Natural killer cell (primary cell): ENCODE data around the gene EHD4. TPM values are rescaled to one million over a fixed set of nuclear protein-coding genes. Genes with fewer than 3 reads are reported as not detected.

ENCODE experiments used
- ATAC-seq, 3 donors: fragments of 150-1000 bp in 2 of 3; fragments of 200-7000 bp in 1 of 3; cut with Tn5 transposase; 1 replicate in 1 of 3; 2 replicates in 2 of 3; pipeline ENCODE4 v1.10.0; 2021; ENCODE audit warnings: mild to moderate bottlenecking in 2 of 3, moderate library complexity in 2 of 3
- DNase-seq, 2 donors: peaks; one replicate each; pipeline versions ENCODE4 v3.0.0 to v3.0.0-alpha.2; 2013 to 2021; ENCODE audit warnings: mixed read lengths in 1 of 2
- H3K27ac ChIP-seq: one replicate; pipeline ENCODE4 v1.5.1; 2013; ENCODE audit warnings: mild to moderate bottlenecking, low read length
- H3K27me3 ChIP-seq: one replicate; pipeline ENCODE4 v1.6.1; 2013; ENCODE audit warnings: low read length; ENCODE audit not compliant: control insufficient read depth, insufficient read depth
- H3K36me3 ChIP-seq: one replicate; pipeline ENCODE4 v1.6.1; 2013; ENCODE audit warnings: low read length; ENCODE audit not compliant: control insufficient read depth, insufficient read depth
- H3K4me1 ChIP-seq: one replicate; pipeline ENCODE4 v1.6.1; 2013; ENCODE audit warnings: low read length; ENCODE audit not compliant: control insufficient read depth, insufficient read depth
- H3K4me3 ChIP-seq: one replicate; pipeline ENCODE4 v1.5.1; 2013; ENCODE audit warnings: low read length
- H3K9me3 ChIP-seq: one replicate; pipeline ENCODE4 v1.6.1; 2013; ENCODE audit warnings: low read length; ENCODE audit not compliant: control insufficient read depth, insufficient read depth
- H3K27ac Mint-ChIP-seq, 2 donors: one replicate each; pipeline ENCODE4 v1.8.0; 2022; ENCODE audit warnings: mild to moderate bottlenecking in 2 of 2, mixed read lengths in 2 of 2, moderate library complexity in 1 of 2
- H3K27me3 Mint-ChIP-seq, 2 donors: one replicate each; pipeline ENCODE4 v1.8.0; 2022; ENCODE audit warnings: low read depth in 2 of 2, mixed read lengths in 2 of 2
- H3K36me3 Mint-ChIP-seq: one replicate; pipeline ENCODE4 v1.8.0; 2022; ENCODE audit warnings: mixed read lengths
- H3K4me1 Mint-ChIP-seq, 2 donors: one replicate each; pipeline ENCODE4 v1.8.0; 2022; ENCODE audit warnings: mixed read lengths in 2 of 2
- H3K4me3 Mint-ChIP-seq: one replicate; pipeline ENCODE4 v1.8.0; 2022; ENCODE audit warnings: mild to moderate bottlenecking, moderate library complexity, mixed read lengths
- H3K9me3 Mint-ChIP-seq, 2 donors: one replicate each; pipeline ENCODE4 v1.8.0; 2022; ENCODE audit warnings: mixed read lengths in 2 of 2
- WGBS: methylation state at CpG from one replicate; pipeline ENCODE4 v1.1.7; 2013; ENCODE audit warnings: missing lambda C conversion rate; ENCODE audit not compliant: insufficient coverage; 5-methylcytosine and 5-hydroxymethylcytosine counted together
- intact Hi-C: fragments of 100-400 bp; cut with micrococcal nuclease; formaldehyde crosslinking; loops from one replicate; pipeline ENCODE4 v1.14.2; 2022
- total RNA-seq, 4 donors: library from RNA; stranded (reverse); fragments of 120-200 nt in 1 of 4; gene quantifications; one replicate each; pipeline versions ENCODE4 v1.2.3 to v1.2.4, GENCODE V29; 2013 to 2022
- TF ChIP-seq, protein P1 (sequence below): fragments of 200-600 bp; IDR thresholded peaks from one replicate; pipeline ENCODE4 v1.8.0; 2022; ENCODE audit warnings: antibody characterized with exemption

EHD4 gene
- total RNA-seq, 3 donors from 2014 or later (not counting 1 experiment from before 2014, with no cell fraction given) = 28.4 to 34.6 (median 31.7) TPM

DNA sequence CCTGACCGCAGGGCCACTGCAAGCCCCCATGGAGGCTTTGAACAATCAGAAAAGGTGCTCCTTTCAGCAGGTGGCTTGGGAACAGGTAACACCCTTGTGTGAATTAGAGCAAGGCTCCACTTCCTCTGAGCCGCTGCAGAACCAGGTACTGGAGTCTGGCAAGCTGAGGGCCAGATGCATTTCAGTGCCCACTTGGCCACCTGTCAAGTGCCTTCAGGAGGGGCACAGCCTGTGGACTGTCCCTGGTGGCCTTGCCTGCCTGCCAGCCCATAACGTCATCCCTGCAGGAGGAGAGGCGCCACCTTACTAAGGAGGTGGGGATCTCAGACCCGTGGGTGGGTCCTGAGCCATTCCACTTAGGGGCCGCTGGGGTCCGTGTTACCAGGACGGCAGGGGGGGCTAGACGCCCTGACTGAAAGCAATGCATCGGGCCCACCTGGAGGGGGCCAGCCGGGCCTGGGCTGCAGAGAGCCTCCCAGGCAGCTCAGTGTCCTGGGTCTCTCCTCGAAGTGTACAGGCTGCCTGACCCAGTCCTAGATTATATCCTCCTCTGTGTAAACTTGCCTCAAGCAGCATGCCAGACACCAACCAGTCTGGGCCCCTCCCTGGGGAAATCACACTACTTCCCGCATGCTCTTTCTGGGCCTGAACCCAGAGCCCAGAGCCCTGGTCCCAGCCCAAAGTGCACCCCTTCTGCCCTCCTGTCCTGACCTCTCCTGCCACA is 94.6 kb downstream of the EHD4 start:
- peaks cover 10 to 13% of the 10 kb centered on the region in 2 donors for H3K27me3 Mint-ChIP-seq
- TF ChIP-seq, protein P1, sequence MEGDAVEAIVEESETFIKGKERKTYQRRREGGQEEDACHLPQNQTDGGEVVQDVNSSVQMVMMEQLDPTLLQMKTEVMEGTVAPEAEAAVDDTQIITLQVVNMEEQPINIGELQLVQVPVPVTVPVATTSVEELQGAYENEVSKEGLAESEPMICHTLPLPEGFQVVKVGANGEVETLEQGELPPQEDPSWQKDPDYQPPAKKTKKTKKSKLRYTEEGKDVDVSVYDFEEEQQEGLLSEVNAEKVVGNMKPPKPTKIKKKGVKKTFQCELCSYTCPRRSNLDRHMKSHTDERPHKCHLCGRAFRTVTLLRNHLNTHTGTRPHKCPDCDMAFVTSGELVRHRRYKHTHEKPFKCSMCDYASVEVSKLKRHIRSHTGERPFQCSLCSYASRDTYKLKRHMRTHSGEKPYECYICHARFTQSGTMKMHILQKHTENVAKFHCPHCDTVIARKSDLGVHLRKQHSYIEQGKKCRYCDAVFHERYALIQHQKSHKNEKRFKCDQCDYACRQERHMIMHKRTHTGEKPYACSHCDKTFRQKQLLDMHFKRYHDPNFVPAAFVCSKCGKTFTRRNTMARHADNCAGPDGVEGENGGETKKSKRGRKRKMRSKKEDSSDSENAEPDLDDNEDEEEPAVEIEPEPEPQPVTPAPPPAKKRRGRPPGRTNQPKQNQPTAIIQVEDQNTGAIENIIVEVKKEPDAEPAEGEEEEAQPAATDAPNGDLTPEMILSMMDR = no peak
- Histone ChIP-seq H3K4me1 (peaks cover 12% of the 10 kb centered on the region), H3K27ac (no peak overlapping the region), H3K9me3 (no peaks in the 10 kb centered on the region), H3K36me3 (no peaks in the 10 kb centered on the region), H3K4me3 (no peak overlapping the region), H3K27me3 (no peaks in the 10 kb centered on the region)
- 85% methylated on average over 13 of the region's 13 CpGs for WGBS
- intact Hi-C loops = no loop called here
- no peak for ATAC-seq
- no peak overlapping the region for H3K27ac Mint-ChIP-seq
- H3K4me3 Mint-ChIP-seq = no peak overlapping the region
- no peaks in the 10 kb centered on the region for H3K36me3 Mint-ChIP-seq
- DNase-seq = no peak
- no peaks in the 10 kb centered on the region for H3K9me3 Mint-ChIP-seq
- peaks cover 6 to 16% of the 10 kb centered on the region in 2 donors for H3K4me1 Mint-ChIP-seq

DNA sequence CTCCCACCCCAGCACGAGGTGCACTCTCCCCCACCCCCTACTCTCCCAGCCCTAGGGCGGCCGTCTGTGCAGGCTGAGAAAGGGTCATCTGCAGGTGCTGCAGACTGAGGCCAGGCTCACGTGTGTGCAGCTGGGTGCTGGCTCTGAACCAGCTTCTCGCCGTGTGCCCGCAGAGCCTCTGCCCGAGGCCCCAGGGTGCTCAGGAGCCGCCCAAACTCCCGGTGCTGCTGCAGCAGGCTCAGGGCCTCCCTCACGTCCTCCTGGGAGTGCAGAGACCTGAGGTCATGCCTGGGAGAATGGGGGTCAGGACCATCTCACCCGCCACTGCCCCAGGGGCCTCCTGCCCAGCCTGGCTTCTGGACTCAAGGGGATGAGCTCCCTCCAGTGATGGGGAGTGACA is 95.7 kb downstream of the EHD4 start:
- ATAC-seq (no peak), DNase-seq (no peak)
- peaks cover 6 to 16% of the 10 kb centered on the region in 2 donors for H3K4me1 Mint-ChIP-seq
- intact Hi-C loops = no loop called here
- H3K4me3 Mint-ChIP-seq = no peak overlapping the region
- H3K9me3 ChIP-seq = no peaks in the 10 kb centered on the region
- no peaks in the 10 kb centered on the region for H3K27me3 ChIP-seq
- H3K4me1 ChIP-seq = peaks cover 6% of the 10 kb centered on the region
- TF ChIP-seq, protein P1 = no peak
- no peak overlapping the region for H3K27ac ChIP-seq
- H3K4me3 ChIP-seq = no peak overlapping the region
- no peak overlapping the region for H3K27ac Mint-ChIP-seq
- H3K27me3 Mint-ChIP-seq = peaks cover 10 to 13% of the 10 kb centered on the region in 2 donors
- no peaks in the 10 kb centered on the region for H3K36me3 ChIP-seq
- H3K36me3 Mint-ChIP-seq = no peaks in the 10 kb centered on the region
- H3K9me3 Mint-ChIP-seq = no peaks in the 10 kb centered on the region
- WGBS = 84% methylated on average over 11 of the region's 12 CpGs

DNA sequence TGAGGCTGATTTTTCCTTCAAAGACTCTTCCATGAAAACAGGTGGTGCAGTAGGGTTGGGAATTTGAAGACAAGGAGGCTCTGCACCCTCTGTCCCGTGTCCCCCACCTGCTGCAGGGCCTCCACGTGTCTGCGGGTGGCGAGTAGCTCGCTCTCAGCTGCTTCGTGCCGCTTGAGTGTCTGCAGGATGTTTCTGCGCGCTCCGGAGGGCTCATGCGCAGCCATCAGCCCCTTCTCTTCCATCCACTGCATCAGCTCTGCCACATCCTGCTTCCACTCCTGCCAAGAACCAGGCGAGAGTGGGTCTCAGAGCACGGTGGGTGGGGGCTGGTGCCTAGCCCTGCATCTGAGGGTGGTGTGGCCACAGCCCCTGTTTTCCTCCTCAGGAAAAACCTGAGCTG is 96.3 kb downstream of the EHD4 start:
- ATAC-seq = no peak
- TF ChIP-seq, protein P1 = no peak

DNA sequence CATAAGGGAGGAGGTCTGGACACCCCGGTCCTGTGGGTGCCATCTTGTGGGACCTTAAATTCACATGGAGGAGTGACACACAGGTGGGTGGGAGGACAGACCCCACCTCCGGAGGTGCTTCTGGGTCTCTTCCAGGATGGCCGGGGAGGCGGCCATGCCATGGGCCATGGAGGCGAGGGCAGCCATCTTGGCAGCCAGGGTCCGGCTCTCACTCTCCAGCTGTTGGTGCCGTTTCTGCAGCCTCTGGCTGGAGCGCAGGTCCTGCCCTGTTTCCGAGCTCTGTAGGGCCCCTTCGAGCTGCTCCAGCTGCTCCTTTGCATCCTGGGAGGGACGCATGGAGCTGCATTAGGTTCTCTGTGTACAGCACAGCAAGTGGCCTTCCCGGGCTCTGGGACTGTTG is 97.6 kb downstream of the EHD4 start:
- H3K4me1 Mint-ChIP-seq = peaks cover 0 to 15% of the 10 kb centered on the region in 2 donors
- no peak overlapping the region for H3K4me3 Mint-ChIP-seq
- Histone ChIP-seq H3K4me3 (no peak overlapping the region), H3K27ac (no peak overlapping the region), H3K4me1 (peaks cover 4% of the 10 kb centered on the region), H3K9me3 (no peaks in the 10 kb centered on the region), H3K36me3 (no peaks in the 10 kb centered on the region), H3K27me3 (no peaks in the 10 kb centered on the region)
- no peaks in the 10 kb centered on the region for H3K9me3 Mint-ChIP-seq
- intact Hi-C loops = no loop called here
- H3K36me3 Mint-ChIP-seq = no peaks in the 10 kb centered on the region
- TF ChIP-seq, protein P1 = no peak
- no peaks in the 10 kb centered on the region for H3K27me3 Mint-ChIP-seq
- WGBS = 94% methylated on average over 12 of the region's 12 CpGs
- H3K27ac Mint-ChIP-seq = no peak overlapping the region
- DNase-seq = no peak
- no peak for ATAC-seq

More for the DNA sequence above, 96.3 kb downstream of the EHD4 start:
- no peak for DNase-seq
- peaks cover 2% of the 10 kb centered on the region for H3K4me1 ChIP-seq
- Mint-ChIP-seq H3K36me3 (no peaks in the 10 kb centered on the region), H3K27ac (no peak overlapping the region), H3K27me3 (peaks cover 5 to 7% of the 10 kb centered on the region in 2 donors), H3K4me1 (peaks cover 0 to 14% of the 10 kb centered on the region in 2 donors), H3K4me3 (no peak overlapping the region), H3K9me3 (no peaks in the 10 kb centered on the region)
- H3K4me3 ChIP-seq = no peak overlapping the region
- no peak overlapping the region for H3K27ac ChIP-seq
- no peaks in the 10 kb centered on the region for H3K36me3 ChIP-seq
- WGBS = 73% methylated on average over 13 of the region's 13 CpGs
- no peaks in the 10 kb centered on the region for H3K9me3 ChIP-seq
- no peaks in the 10 kb centered on the region for H3K27me3 ChIP-seq
- intact Hi-C loops = no loop called here
